IMR-90 (cell line): ENCODE measurements around the gene NUBP2. TPM values are rescaled to one million over a fixed set of nuclear protein-coding genes. Genes with fewer than 3 reads are reported as not detected.

Source experiments
- ATAC-seq: fragments of 200-7000 bp; cut with Tn5 transposase; 2 replicates; pipeline ENCODE4 v1.9.1; 2020; ENCODE audit warnings: low read depth, mild to moderate bottlenecking, moderate library complexity
- BruUV-seq: library from RNA; stranded (reverse); fragments of 400-500 nt; replicated peaks from 2 replicates; lab custom pipeline; 2021; lab: Mats Ljungman, UMichigan
- CTCF ChIA-PET: fragments of 300-600 bp; formaldehyde crosslinking; extraction: SDS; loops from one replicate; lab custom pipeline; 2021; ENCODE audit warnings: antibody characterized with exemption; lab: Yijun Ruan, JAX
- POLR2A ChIA-PET: fragments of 300-600 bp; sonication (Branson Sonifier 250); formaldehyde crosslinking; loops from one replicate; lab custom pipeline; 2022; ENCODE audit warnings: antibody characterized with exemption; ENCODE audit not compliant: unreplicated experiment; lab: Charles Lee
- DNase-seq: peaks from one replicate; pipeline ENCODE4 v3.0.0; 2013
- H2AFZ ChIP-seq: replicated peaks from 2 replicates; pipeline ENCODE3; 2013; ENCODE audit warnings: low read length, mild to moderate bottlenecking; ENCODE audit not compliant: poor library complexity
- H2AK5ac ChIP-seq: 2 replicates; pipeline ENCODE4 v1.6.1; 2013; ENCODE audit warnings: low read depth, low read length, inconsistent platforms
- H2AK9ac ChIP-seq: replicated peaks from 2 replicates; pipeline ENCODE3; 2013; ENCODE audit warnings: mild to moderate bottlenecking, low read depth, low read length, moderate library complexity; ENCODE audit not compliant: poor library complexity
- H2BK120ac ChIP-seq: 2 replicates; pipeline ENCODE4 v1.6.1; 2013; ENCODE audit warnings: low read depth, low read length, inconsistent platforms
- H2BK15ac ChIP-seq: 3 replicates; pipeline ENCODE4 v1.6.1; 2013; ENCODE audit warnings: low read depth, low read length, inconsistent platforms
- H2BK20ac ChIP-seq: 2 replicates; pipeline ENCODE4 v1.6.1; 2013; ENCODE audit warnings: low read depth, mild to moderate bottlenecking, inconsistent platforms, low read length, moderate library complexity
- H2BK5ac ChIP-seq: 2 replicates; pipeline ENCODE4 v1.6.1; 2013; ENCODE audit warnings: mild to moderate bottlenecking, low read depth, low read length, inconsistent platforms; ENCODE audit not compliant: poor library complexity, severe bottlenecking
- H3K14ac ChIP-seq: replicated peaks from 2 replicates; pipeline ENCODE4 v1.6.1; 2013; ENCODE audit warnings: low read depth, low read length, inconsistent platforms
- H3K18ac ChIP-seq: 2 replicates; pipeline ENCODE4 v1.6.1; 2013; ENCODE audit warnings: low read depth, low read length, control low read depth
- H3K23ac ChIP-seq: 2 replicates; pipeline ENCODE4 v1.6.1; 2013; ENCODE audit warnings: low read depth, low read length, inconsistent platforms
- H3K27ac ChIP-seq: 2 replicates; pipeline ENCODE4 v1.5.1; 2013; ENCODE audit warnings: mild to moderate bottlenecking, control low read depth, low read length; ENCODE audit not compliant: insufficient read depth
- H3K27me3 ChIP-seq: 2 replicates; pipeline ENCODE4 v1.6.1; 2013; ENCODE audit warnings: low read length; ENCODE audit not compliant: control insufficient read depth, insufficient read depth
- H3K36me3 ChIP-seq: 2 replicates; pipeline ENCODE4 v1.6.1; 2013; ENCODE audit warnings: low read length, mixed read lengths; ENCODE audit not compliant: control insufficient read depth, insufficient read depth
- H3K4ac ChIP-seq: 2 replicates; pipeline ENCODE4 v1.6.1; 2013; ENCODE audit warnings: low read depth, low read length, inconsistent platforms
- H3K4me1 ChIP-seq: 2 replicates; pipeline ENCODE4 v1.6.1; 2013; ENCODE audit warnings: low read length, mixed read lengths; ENCODE audit not compliant: control insufficient read depth, insufficient read depth
- H3K4me2 ChIP-seq: 2 replicates; pipeline ENCODE4 v1.6.1; 2013; ENCODE audit warnings: low read depth, mild to moderate bottlenecking, control low read depth, low read length, moderate library complexity
- H3K4me3 ChIP-seq: 2 replicates; pipeline ENCODE4 v1.5.1; 2013; ENCODE audit warnings: low read depth, mild to moderate bottlenecking, control low read depth, low read length, moderate library complexity; ENCODE audit not compliant: insufficient read depth
- H3K56ac ChIP-seq: 2 replicates; pipeline ENCODE4 v1.6.1; 2013; ENCODE audit warnings: low read length, inconsistent platforms; ENCODE audit not compliant: insufficient read depth; ENCODE audit errors: extremely low read depth
- H3K79me1 ChIP-seq, 2 experiments: 2 replicates each; pipeline ENCODE4 v1.6.1; 2013; ENCODE audit warnings: low read length in 2 of 2, inconsistent platforms in 1 of 2, low read depth in 1 of 2
- H3K9ac ChIP-seq: 2 replicates; pipeline ENCODE4 v1.6.1; 2013; ENCODE audit warnings: low read depth, low read length, control low read depth
- H3K9me1 ChIP-seq: 2 replicates; pipeline ENCODE4 v1.6.1; 2013; ENCODE audit warnings: low read length, inconsistent platforms; ENCODE audit not compliant: insufficient read depth
- H3K9me3 ChIP-seq: 2 replicates; pipeline ENCODE4 v1.6.1; 2013; ENCODE audit warnings: low read length; ENCODE audit not compliant: control insufficient read depth, insufficient read depth
- H4K20me1 ChIP-seq: 2 replicates; pipeline ENCODE4 v1.6.1; 2013; ENCODE audit warnings: low read length, inconsistent platforms; ENCODE audit not compliant: insufficient read depth
- H4K5ac ChIP-seq: 2 replicates; pipeline ENCODE4 v1.6.1; 2013; ENCODE audit warnings: mild to moderate bottlenecking, low read depth, low read length, control low read depth
- H4K8ac ChIP-seq, 2 experiments: 2 replicates each; pipeline ENCODE4 v1.6.1; 2013; ENCODE audit warnings: low read depth in 2 of 2, low read length in 2 of 2, control low read depth in 1 of 2, inconsistent platforms in 1 of 2
- H4K91ac ChIP-seq: 2 replicates; pipeline ENCODE4 v1.6.1; 2013; ENCODE audit warnings: low read depth, low read length, inconsistent platforms; ENCODE audit not compliant: insufficient read depth
- BHLHE40 ChIP-seq: fragments of 150-350 bp; IDR thresholded peaks from 2 replicates; pipeline ENCODE4 v1.6.1; 2016; ENCODE audit warnings: mild to moderate bottlenecking, low read depth, low read length
- FOS ChIP-seq: fragments of 150-350 bp; IDR thresholded peaks from 2 replicates; pipeline ENCODE4 v1.6.1; 2016; ENCODE audit warnings: low read depth, low read length
- MAFK ChIP-seq: IDR thresholded peaks from 2 replicates; pipeline ENCODE4 v1.6.1; 2012; ENCODE audit warnings: low read depth, low read length, improper control_type of control experiment
- RAD21 ChIP-seq: IDR thresholded peaks from 2 replicates; pipeline ENCODE4 v1.6.1; 2012; ENCODE audit warnings: low read length, improper control_type of control experiment
- WGBS, 2 experiments: methylation state at CpG; one replicate each; pipeline versions ENCODE4 v1.1.5 to v1.1.7; 2013; ENCODE audit warnings: missing lambda C conversion rate in 2 of 2; ENCODE audit not compliant: insufficient read length in 1 of 2; ENCODE audit errors: extremely low coverage in 2 of 2; 5-methylcytosine and 5-hydroxymethylcytosine counted together
- dilution Hi-C: fragments of 300-500 bp; cut with HindIII; formaldehyde crosslinking; loops from one replicate; pipeline ENCODE4 v1.14.3; 2018; ENCODE audit warnings: low sequenced_read_pairs; ENCODE audit not compliant: unreplicated experiment
- in situ Hi-C: fragments of 300-500 bp; cut with MboI; formaldehyde crosslinking; loops from 3 replicates; pipeline ENCODE4 v1.14.3; 2019; ENCODE audit warnings: low sequenced_read_pairs, inconsistent platforms, mixed read lengths
- intact Hi-C: fragments of 100-400 bp; cut with micrococcal nuclease; formaldehyde crosslinking; loops from 2 replicates; pipeline ENCODE4 v1.10.0; 2022
- polyA plus RNA-seq, 3 experiments: library from polyadenylated mRNA; depleted of rRNA; stranded (reverse); fragments of >200 nt; gene quantifications; 2 replicates each; pipeline ENCODE4 v1.2.3, GENCODE V29; 2012; ENCODE audit warnings: low replicate concordance in 1 of 3
- total RNA-seq: library from RNA; depleted of rRNA; stranded (reverse); fragments of >200 nt; gene quantifications from 2 replicates; pipeline ENCODE4 v1.2.3, GENCODE V29; 2012
- TF ChIP-seq, protein P1 (sequence below): conservative IDR thresholded peaks from 2 replicates; pipeline ENCODE4 v1.5.1; 2012; ENCODE audit warnings: mild to moderate bottlenecking, low read depth, low read length, improper control_type of control experiment

NUBP2 gene
- total and polyA plus RNA-seq, 2 of the 4 experiments (the other 2 are of a cell fraction): 62.6 to 131 TPM

DNA sequence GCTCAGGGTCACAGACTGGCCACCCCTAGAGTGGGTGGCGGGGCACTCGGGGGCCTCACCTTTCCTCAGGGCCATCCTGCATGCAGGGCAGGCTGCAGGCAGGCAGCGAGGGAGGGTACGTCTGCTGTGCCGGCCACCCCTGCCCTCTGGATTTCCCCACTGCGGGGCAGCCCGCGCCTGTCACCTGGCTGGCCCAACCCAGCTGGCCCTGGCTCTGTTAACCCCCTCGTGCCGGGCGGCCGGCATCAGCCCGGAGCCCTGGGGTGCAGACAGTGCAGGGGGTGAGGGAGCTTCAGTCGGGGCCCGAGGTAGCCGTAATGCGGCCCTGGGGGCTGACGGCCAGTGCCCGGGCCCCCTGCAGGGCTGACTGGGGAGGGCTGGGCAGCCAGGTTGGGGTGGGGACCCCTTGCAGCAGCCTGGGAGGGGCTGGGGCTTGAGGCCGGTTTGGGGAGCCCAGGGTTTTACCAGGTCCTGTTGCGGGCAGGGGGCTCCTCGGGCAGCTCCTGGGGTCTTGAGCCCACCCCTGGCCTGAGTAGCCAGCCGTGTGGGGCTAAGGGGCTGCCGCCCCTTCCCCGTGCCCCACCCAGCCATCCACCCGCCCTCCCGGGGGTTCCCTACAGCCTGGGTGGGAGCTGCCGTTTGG, 10.9 kb downstream of the NUBP2 start, which contains the start of gene IGFALS:
TSS of gene IGFALS (minus strand) at position 128 of the 643 bp plus-strand sequence. CDS start at position 75, 53 bp downstream.
- Histone ChIP-seq H3K9ac (no peak within 1 kb of the TSS), H3K9me3 (peaks cover 5% of the 10 kb centered on the region; the same call in 1 of the 2 replicates), H3K4ac (no peak within 1 kb of the TSS), H3K18ac (no peak within 1 kb of the TSS), H4K8ac (no peak within 1 kb of the TSS), H3K4me1 (no peaks in the 10 kb centered on the region), H3K27me3 (no peaks in the 10 kb centered on the region), H4K5ac (no peak within 1 kb of the TSS), H2BK15ac (no peak within 1 kb of the TSS), H3K23ac (no peak within 1 kb of the TSS), H4K91ac (no peak within 1 kb of the TSS), H3K4me2 (no peak within 1 kb of the TSS), H2AK5ac (no peak within 1 kb of the TSS), H3K14ac (no peak within 1 kb of the TSS), H3K9me1 (0 out of 2 replicates have a peak, but pooled peaks cover 2% of the 10 kb centered on the region), H3K4me3 (no peak within 1 kb of the TSS), H3K36me3 (peaks cover 20% of the 10 kb centered on the region), H3K27ac (no peak within 1 kb of the TSS), H3K56ac (no peak within 1 kb of the TSS), H4K20me1 (no peaks in the 10 kb centered on the region; the same call in 1 of the 2 replicates), H2BK20ac (no peak within 1 kb of the TSS), H2BK5ac (no peak within 1 kb of the TSS), H3K79me1 (no peaks in the 10 kb centered on the region), H2AK9ac (peak within 1 kb of the TSS; percentile 28), H2BK120ac (no peak within 1 kb of the TSS), H2AFZ (no peak within 1 kb of the TSS)
- POLR2A ChIA-PET: no interaction called here
- ATAC-seq (no peak), DNase-seq (no peak)
- CTCF ChIA-PET: no interaction called here
- in situ Hi-C loops: no loop called here
- TF ChIP-seq FOS (no peak), RAD21 (no peak), BHLHE40 (no peak), MAFK (no peak)
- TF ChIP-seq, protein P1, sequence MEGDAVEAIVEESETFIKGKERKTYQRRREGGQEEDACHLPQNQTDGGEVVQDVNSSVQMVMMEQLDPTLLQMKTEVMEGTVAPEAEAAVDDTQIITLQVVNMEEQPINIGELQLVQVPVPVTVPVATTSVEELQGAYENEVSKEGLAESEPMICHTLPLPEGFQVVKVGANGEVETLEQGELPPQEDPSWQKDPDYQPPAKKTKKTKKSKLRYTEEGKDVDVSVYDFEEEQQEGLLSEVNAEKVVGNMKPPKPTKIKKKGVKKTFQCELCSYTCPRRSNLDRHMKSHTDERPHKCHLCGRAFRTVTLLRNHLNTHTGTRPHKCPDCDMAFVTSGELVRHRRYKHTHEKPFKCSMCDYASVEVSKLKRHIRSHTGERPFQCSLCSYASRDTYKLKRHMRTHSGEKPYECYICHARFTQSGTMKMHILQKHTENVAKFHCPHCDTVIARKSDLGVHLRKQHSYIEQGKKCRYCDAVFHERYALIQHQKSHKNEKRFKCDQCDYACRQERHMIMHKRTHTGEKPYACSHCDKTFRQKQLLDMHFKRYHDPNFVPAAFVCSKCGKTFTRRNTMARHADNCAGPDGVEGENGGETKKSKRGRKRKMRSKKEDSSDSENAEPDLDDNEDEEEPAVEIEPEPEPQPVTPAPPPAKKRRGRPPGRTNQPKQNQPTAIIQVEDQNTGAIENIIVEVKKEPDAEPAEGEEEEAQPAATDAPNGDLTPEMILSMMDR: no peak
- WGBS, 2 experiments: 74% methylated on average over 16 of the region's 28 CpGs; no CpG with 5 or more reads in 1 of the 2 experiments
- BruUV-seq: no TSS peak
- dilution Hi-C loops: no loop called here
- intact Hi-C loops: no loop called here
